ENCODE results near the gene PAIP1.
"Not testable (repeated sequence)": the region's sequence is repeated elsewhere in the genome, so short reads cannot be mapped to it uniquely, and the experiment has no call there.

DNA sequence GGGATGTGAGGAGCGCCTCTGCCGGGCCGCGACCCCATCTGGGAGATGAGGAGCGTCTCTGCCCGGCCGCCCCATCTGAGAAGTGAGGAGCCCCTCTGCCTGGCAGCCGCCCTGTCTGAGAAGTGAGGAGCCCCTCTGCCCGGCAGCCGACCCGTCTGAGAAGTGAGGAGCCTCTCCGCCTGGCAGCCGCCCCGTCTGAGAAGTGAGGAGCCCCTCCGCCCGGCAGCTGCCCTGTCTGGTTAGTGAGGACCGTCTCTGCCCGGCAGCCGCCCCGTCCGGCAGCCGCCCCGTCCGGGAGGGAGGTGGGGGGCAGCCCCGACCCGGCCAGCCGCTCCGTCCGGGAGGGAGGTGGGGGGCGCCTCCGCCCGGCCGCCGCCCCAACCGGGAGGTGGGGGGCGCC, 45.8 kb downstream of the PAIP1 start:
- TF ChIP-seq POLR2A (IDR thresholded peaks at IDR 0.05): not testable (repeated sequence)
- TF ChIP-seq, protein P1, sequence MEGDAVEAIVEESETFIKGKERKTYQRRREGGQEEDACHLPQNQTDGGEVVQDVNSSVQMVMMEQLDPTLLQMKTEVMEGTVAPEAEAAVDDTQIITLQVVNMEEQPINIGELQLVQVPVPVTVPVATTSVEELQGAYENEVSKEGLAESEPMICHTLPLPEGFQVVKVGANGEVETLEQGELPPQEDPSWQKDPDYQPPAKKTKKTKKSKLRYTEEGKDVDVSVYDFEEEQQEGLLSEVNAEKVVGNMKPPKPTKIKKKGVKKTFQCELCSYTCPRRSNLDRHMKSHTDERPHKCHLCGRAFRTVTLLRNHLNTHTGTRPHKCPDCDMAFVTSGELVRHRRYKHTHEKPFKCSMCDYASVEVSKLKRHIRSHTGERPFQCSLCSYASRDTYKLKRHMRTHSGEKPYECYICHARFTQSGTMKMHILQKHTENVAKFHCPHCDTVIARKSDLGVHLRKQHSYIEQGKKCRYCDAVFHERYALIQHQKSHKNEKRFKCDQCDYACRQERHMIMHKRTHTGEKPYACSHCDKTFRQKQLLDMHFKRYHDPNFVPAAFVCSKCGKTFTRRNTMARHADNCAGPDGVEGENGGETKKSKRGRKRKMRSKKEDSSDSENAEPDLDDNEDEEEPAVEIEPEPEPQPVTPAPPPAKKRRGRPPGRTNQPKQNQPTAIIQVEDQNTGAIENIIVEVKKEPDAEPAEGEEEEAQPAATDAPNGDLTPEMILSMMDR (IDR thresholded peaks at IDR 0.05): not testable (repeated sequence)
